K562 (cell line): ENCODE results near the gene ADARB2. TPM values are rescaled to one million over a fixed set of nuclear protein-coding genes. Genes with fewer than 3 reads are reported as not detected.

Experiments used
- ATAC-seq: fragments of 200-7000 bp; cut with Tn5 transposase; 3 replicates; pipeline ENCODE4 v1.9.1; 2020; ENCODE audit warnings: moderate library complexity
- BruUV-seq: library from RNA; stranded (reverse); fragments of 400-500 nt; replicated peaks from 2 replicates; lab custom pipeline; 2021; lab: Mats Ljungman, UMichigan
- CTCF ChIA-PET: fragments of 300-600 bp; formaldehyde crosslinking; extraction: SDS; loops from one replicate; lab custom pipeline; 2021; ENCODE audit warnings: low intra/inter-chr PET ratio; lab: Yijun Ruan, JAX
- POLR2A ChIA-PET: fragments of 300-600, 350-650 bp; sonication (Branson Sonifier 250); formaldehyde crosslinking; extraction: SDS; loops from one replicate; lab custom pipeline; 2021; ENCODE audit warnings: antibody characterized with exemption, inconsistent platforms; lab: Yijun Ruan, JAX
- DNase-seq, 4 experiments: peaks; one replicate each; pipeline versions ENCODE4 v3.0.0 to v3.0.0-alpha.2; 2011 to 2018; ENCODE audit warnings: low spot score in 3 of 4, mixed read lengths in 3 of 4; ENCODE audit errors: extremely low read depth in 1 of 4
- FAIRE-seq: peaks from 2 replicates; lab custom pipeline; 2011; peaks lifted over from hg19 to GRCh38; lab: Jason Lieb, UNC
- H2AFZ ChIP-seq: 2 replicates; pipeline ENCODE4 v1.6.0; 2011; ENCODE audit warnings: low read depth, low read length, control low read depth, inconsistent platforms
- H3K27ac ChIP-seq: fragments of 200-600 bp; 3 replicates; pipeline ENCODE4 v1.8.0; 2011; ENCODE audit warnings: low read depth, mild to moderate bottlenecking, control low read depth, inconsistent platforms, low read length, moderate library complexity, mixed read lengths; ENCODE audit errors: extremely low read depth
- H3K27me3 ChIP-seq, 2 experiments: fragments of 300-600 bp in 1 of 2; 2 replicates in 1 of 2; 3 replicates in 1 of 2; pipeline versions ENCODE4 v1.6.0 to v1.8.0; 2011; ENCODE audit warnings: inconsistent platforms in 2 of 2, low read length in 2 of 2, mild to moderate bottlenecking in 1 of 2, mixed read lengths in 1 of 2, moderate library complexity in 1 of 2; ENCODE audit not compliant: control insufficient read depth in 2 of 2, insufficient read depth in 2 of 2
- H3K36me3 ChIP-seq: fragments of 300-600 bp; 3 replicates; pipeline ENCODE4 v1.8.0; 2011; ENCODE audit warnings: mild to moderate bottlenecking, low read length, inconsistent platforms; ENCODE audit not compliant: control insufficient read depth, insufficient read depth
- H3K4me1 ChIP-seq, 2 experiments: fragments of 200-600 bp in 1 of 2; replicated peaks in 1 of 2; 2 replicates in 1 of 2; 3 replicates in 1 of 2; pipeline versions ENCODE4 v1.5.1 to v1.8.0; 2011; ENCODE audit warnings: inconsistent platforms in 2 of 2, low read length in 2 of 2, mild to moderate bottlenecking in 1 of 2, mixed read lengths in 1 of 2, moderate library complexity in 1 of 2; ENCODE audit not compliant: control insufficient read depth in 2 of 2, insufficient read depth in 2 of 2
- H3K4me2 ChIP-seq: 2 replicates; pipeline ENCODE4 v1.6.1; 2011; ENCODE audit warnings: low read length, control low read depth, inconsistent platforms, mixed read lengths; ENCODE audit not compliant: insufficient read depth
- H3K4me3 ChIP-seq: fragments of 200-600 bp; sonication (generic), shearing (Covaris generic); 2 replicates; pipeline ENCODE4 v1.5.1; 2016; ENCODE audit warnings: control low read depth, inconsistent platforms
- H3K79me2 ChIP-seq: fragments of 200-600 bp; 3 replicates; pipeline ENCODE4 v1.8.0; 2011; ENCODE audit warnings: low read length, inconsistent platforms; ENCODE audit not compliant: control insufficient read depth, insufficient read depth
- H3K9ac ChIP-seq, 2 experiments: 2 replicates each; pipeline versions ENCODE4 v1.6.0 to v1.6.1; 2011; ENCODE audit warnings: low read depth in 2 of 2, low read length in 2 of 2, control low read depth in 1 of 2, inconsistent platforms in 1 of 2, mild to moderate bottlenecking in 1 of 2, mixed read lengths in 1 of 2; ENCODE audit not compliant: insufficient read depth in 1 of 2
- H3K9me1 ChIP-seq: one replicate; pipeline ENCODE4 v1.6.0; 2011; ENCODE audit warnings: inconsistent platforms, mild to moderate bottlenecking, low read length, moderate library complexity; ENCODE audit not compliant: control insufficient read depth, insufficient read depth
- H3K9me3 ChIP-seq: replicated peaks from 2 replicates; pipeline ENCODE4 v1.5.1; 2011; ENCODE audit warnings: low read depth, low read length, inconsistent platforms; ENCODE audit not compliant: control insufficient read depth, insufficient read depth
- H4K20me1 ChIP-seq: replicated peaks from 2 replicates; pipeline ENCODE4 v1.6.1; 2011; ENCODE audit warnings: low read length, inconsistent platforms, mixed read lengths; ENCODE audit not compliant: control insufficient read depth, insufficient read depth
- NFE2L1 ChIP-seq: fragments of 450-650 bp; IDR thresholded peaks from 2 replicates; pipeline ENCODE4 v1.6.1; 2016; ENCODE audit warnings: missing genetic modification characterization, low read depth, mild to moderate bottlenecking, missing compliant biosample characterization, moderate library complexity, borderline replicate concordance
- NONO ChIP-seq, 2 experiments: fragments of 200-400 bp in 1 of 2; fragments of 450-650 bp in 1 of 2; formaldehyde crosslinking in 1 of 2; IDR thresholded peaks; 2 replicates each; pipeline ENCODE4 v1.6.1; 2017; ENCODE audit warnings: low read depth in 2 of 2, mild to moderate bottlenecking in 2 of 2, moderate library complexity in 2 of 2, low read length in 1 of 2
- THAP12 ChIP-seq: fragments of 250-450 bp; sonication (Bioruptor Pico); IDR thresholded peaks from 2 replicates; pipeline ENCODE4 v1.9.0; 2021; ENCODE audit warnings: mild to moderate bottlenecking, inconsistent platforms
- ZBTB40 ChIP-seq, 2 experiments: fragments of 450-650 bp in 1 of 2; sonication (generic) in 1 of 2; formaldehyde crosslinking in 1 of 2; IDR thresholded peaks; 2 replicates each; pipeline versions ENCODE4 v1.7.1 to v1.9.0; 2016 to 2022; ENCODE audit warnings: inconsistent platforms in 1 of 2, mild to moderate bottlenecking in 1 of 2, missing genetic modification reagents in 1 of 2
- ZNF655 ChIP-seq: fragments of 250-450 bp; sonication (Bioruptor Pico); IDR thresholded peaks from 2 replicates; pipeline ENCODE4 v1.5.0; 2021
- WGBS: fragments of 100-300 bp; shearing (Covaris generic); methylation state at CpG from one replicate; pipeline ENCODE4 v1.1.6; 2016; ENCODE audit warnings: low coverage, mixed read lengths; ENCODE audit not compliant: insufficient coverage; ENCODE audit errors: missing lambda C conversion rate; 5-methylcytosine and 5-hydroxymethylcytosine counted together
- in situ Hi-C: fragments of 300-500 bp; cut with MboI; formaldehyde crosslinking; loops from 4 replicates; pipeline ENCODE4 v1.15.0; 2018; ENCODE audit warnings: inconsistent platforms, mixed read lengths
- intact Hi-C: fragments of 100-400 bp; cut with micrococcal nuclease; formaldehyde crosslinking; loops from 2 replicates; pipeline ENCODE4 v1.14.2; 2022
- polyA plus RNA-seq, 8 experiments: library from polyadenylated mRNA; depleted of rRNA in 4 of 8; stranded (reverse) in 5 of 8; unstranded in 3 of 8; fragments of >200 nt; fragmentation: Nextera tagmentation in 2 of 8; fragmentation: Illumina TruSeq in 1 of 8; extraction: Ambion mirVana in 2 of 8; extraction: Trizol in 1 of 8; gene quantifications; 2 replicates each; pipeline versions ENCODE4 v1.2.1 to v1.2.3, GENCODE V29; 2011 to 2014; ENCODE audit warnings: inconsistent platforms in 1 of 8, missing spikeins in 1 of 8
- total RNA-seq, 7 experiments: library from RNA; depleted of rRNA in 6 of 7; stranded (reverse); fragments of >200 nt in 6 of 7; fragmentation: Illumina TruSeq in 2 of 7; extraction: Trizol in 2 of 7; gene quantifications; 2 replicates each; pipeline versions ENCODE4 v1.2.1 to v1.2.3, GENCODE V29; 2011 to 2021; ENCODE audit warnings: low replicate concordance in 1 of 7

ADARB2 gene
- total and polyA plus RNA-seq, 9 of the 15 experiments (the other 6 are each of a cell fraction or from before 2014, with no cell fraction given) = not detected

- Histone ChIP-seq H3K27me3 (peaks cover 6 to 52% of the 10 kb centered on the region in 2 experiments), H3K9ac (no peak overlapping the region), H3K79me2 (no peaks in the 10 kb centered on the region), H2AFZ (0 out of 2 replicates have a peak overlapping the region, but pooled peaks have one; percentile 50), H3K27ac (no peak overlapping the region), H3K36me3 (no peaks in the 10 kb centered on the region), H3K4me1 (peaks cover 0 to 4% of the 10 kb centered on the region in 2 experiments; a peak in 1 of 5 replicates), H3K4me3 (no peak overlapping the region), H3K9me1 (no peaks in the 10 kb centered on the region), H3K4me2 (no peak overlapping the region), H4K20me1 (no peaks in the 10 kb centered on the region), H3K9me3 (no peaks in the 10 kb centered on the region)
- ChIA-PET CTCF (no interaction called here), POLR2A (interaction anchor here (0.6 to 1.3 kb wide), 2 partner anchors 23 to 1524 kb away, joined by 3 read pairs; no protein-coding TSS in a partner anchor)
- no peak for ATAC-seq
- intact Hi-C loops (loop anchor here (5.0 kb wide), 1 partner anchor 256 kb away; no protein-coding TSS in a partner anchor), in situ Hi-C loops (no loop called here)
- DNase-seq = no peak
- no peak for FAIRE-seq
- BruUV-seq = no TSS peak
- 8% methylated on average over 22 of the region's 24 CpGs for WGBS
- TF ChIP-seq NONO (IDR thresholded peaks at IDR 0.05; ENCODE audit: low read depth in 2 of 2, low read length in 1 of 2) (no peak), ZNF655 (CRISPR knock-in tag) (no peak), THAP12 (no peak), NFE2L1 (tag) (no peak), ZBTB40 (IDR thresholded peaks at IDR 0.05) (no peak), ZBTB40 (CRISPR knock-in tag; IDR thresholded peaks at IDR 0.05) (no peak)
These were observed 369.1 kb downstream of the ADARB2 start for GRCh38 chr10:1367938-1368841.
